GM12891 (cell line): ENCODE measurements around the gene KCND3.

Experiments
- POLR2A ChIP-seq: IDR thresholded peaks from 2 replicates; pipeline ENCODE4 v1.6.1; 2011; ENCODE audit warnings: low read depth, low read length, control low read depth
- POLR2AphosphoS5 ChIP-seq: IDR thresholded peaks from 2 replicates; pipeline ENCODE4 v1.6.1; 2011; ENCODE audit warnings: low read depth, low read length, control low read depth
- SPI1 ChIP-seq: IDR thresholded peaks from 2 replicates; pipeline ENCODE4 v1.6.1; 2011; ENCODE audit warnings: low read depth, low read length, control low read depth

- TF ChIP-seq POLR2A = no peak
- no peak for TF ChIP-seq SPI1
- TF ChIP-seq POLR2AphosphoS5 = no peak
These were observed 67.5 kb downstream of the KCND3 start for GRCh38 chr1:111921948-111922347.
